ENCODE results near the gene ESR2. TPM values are rescaled to one million over a fixed set of nuclear protein-coding genes. Genes with fewer than 3 reads are reported as not detected.

ESR2 gene
- total and polyA plus RNA-seq, 2 of the 8 experiments (the other 6 are each of a cell fraction or from before 2014, with no cell fraction given), result 0.19 to 0.23 TPM

- Histone ChIP-seq H3K9ac (replicated peaks in 1 of 4; ENCODE audit: extremely low read depth in 1 of 4, low read depth in 3 of 4, low read length in 3 of 4) (no peak overlapping the region), H3K14ac (ENCODE audit: insufficient read length) (no peak overlapping the region), H4K5ac (ENCODE audit: insufficient read length, low read depth, low read length) (no peak overlapping the region), H3K79me2 (ENCODE audit: control insufficient read depth in 1 of 2, insufficient read depth in 2 of 2, low read length in 2 of 2) (no peaks in the 10 kb centered on the region), H3K9me3 (ENCODE audit: insufficient read depth in 2 of 2, low read depth in 1 of 2, low read length in 1 of 2) (no peaks in the 10 kb centered on the region), H3K18ac (ENCODE audit: extremely low read depth, low read length) (no peak overlapping the region), H2BK120ac (replicated peaks; ENCODE audit: low read depth, low read length) (no peak overlapping the region), H2BK5ac (ENCODE audit: low read depth, low read length) (no peak overlapping the region), H3K4me3 (ENCODE audit: extremely low read depth in 1 of 4, insufficient read depth in 2 of 4, low read depth in 3 of 4, low read length in 4 of 4) (no peak overlapping the region), H2BK20ac (ENCODE audit: low read length) (no peak overlapping the region), H2BK12ac (ENCODE audit: low read depth, low read length) (no peak overlapping the region), H4K20me1 (replicated peaks in 1 of 2; ENCODE audit: control insufficient read depth in 1 of 2, insufficient read depth in 2 of 2, low read length in 2 of 2) (no peaks in the 10 kb centered on the region), H2AK5ac (ENCODE audit: low read depth, low read length) (no peak overlapping the region), H4K8ac (ENCODE audit: extremely low read depth, insufficient read depth, low read length) (no peak overlapping the region), H3K36me3 (ENCODE audit: control insufficient read depth in 2 of 4, insufficient read depth in 4 of 4, low read length in 3 of 4) (peaks cover 2 to 28% (median 4%) of the 10 kb centered on the region in 4 experiments; a peak in 4 of 8 replicates), H4K91ac (replicated peaks; ENCODE audit: insufficient read length, low read length) (no peak overlapping the region), H3K79me1 (ENCODE audit: low read depth, low read length) (no peaks in the 10 kb centered on the region), H3K23me2 (ENCODE audit: low read depth, low read length) (no peaks in the 10 kb centered on the region), H3K4ac (replicated peaks; ENCODE audit: insufficient read length, low read depth, low read length) (no peak overlapping the region), H3K27ac (ENCODE audit: low read depth, low read length) (no peak overlapping the region), H3K4me2 (ENCODE audit: insufficient read depth in 1 of 2, low read depth in 2 of 2, low read length in 2 of 2) (no peak overlapping the region), H3K27me3 (replicated peaks in 1 of 4; ENCODE audit: control insufficient read depth in 3 of 4, extremely low read depth in 1 of 4, insufficient read depth in 3 of 4, low read length in 3 of 4) (no peaks in the 10 kb centered on the region), H3K4me1 (replicated peaks in 1 of 4; ENCODE audit: control insufficient read depth in 3 of 4, insufficient read depth in 4 of 4, low read length in 3 of 4) (peaks cover 0 to 5% (median 0%) of the 10 kb centered on the region in 4 experiments; a peak in 2 of 7 replicates), H3K56ac (replicated peaks; ENCODE audit: insufficient read length, low read depth, low read length) (no peak overlapping the region), H2AFZ (ENCODE audit: low read length) (no peak overlapping the region), H3K23ac (ENCODE audit: insufficient read length) (no peak overlapping the region), H2BK15ac (ENCODE audit: low read length) (no peak overlapping the region)
- CTCF ChIA-PET (ENCODE audit: partially characterized antibody), result no interaction called here
- WGBS, 2 experiments (ENCODE audit: extremely low coverage in 1 of 2, insufficient coverage in 1 of 2, insufficient read length in 1 of 2, insufficient replicate concordance in 2 of 2, low coverage in 1 of 2, low lambda C conversion rate in 2 of 2, missing lambda C conversion rate in 1 of 2), result 86% methylated on average over 1 of the region's 1 CpG; no CpG with 5 or more reads in 1 of the 2 experiments
- no peak for TF ChIP-seq RAD21 (IDR thresholded peaks at IDR 0.05 in 1 of 2, conservative IDR thresholded peaks at IDR 0.05 in 1 of 2; ENCODE audit: low read depth in 2 of 2, low read length in 2 of 2)
- TF ChIP-seq TEAD4 (IDR thresholded peaks at IDR 0.05; ENCODE audit: low read depth, low read length), result no peak
- no peak for TF ChIP-seq RFX5 (IDR thresholded peaks at IDR 0.05; ENCODE audit: borderline replicate concordance, low read depth, low read length)
- TF ChIP-seq POLR2A (IDR thresholded peaks at IDR 0.05; ENCODE audit: control extremely low read depth in 1 of 2, low read depth in 2 of 2, low read length in 2 of 2), result no peak
- TF ChIP-seq POU5F1 (IDR thresholded peaks at IDR 0.05; ENCODE audit: low read depth, low read length), result 0 out of 2 replicates have a peak, but pooled peaks have one; percentile 11
- FAIRE-seq, result no peak
- no peak for DNase-seq (ENCODE audit: low read depth in 1 of 2, low spot score in 2 of 2)
- POLR2A ChIA-PET (ENCODE audit: partially characterized antibody), result interaction anchor here (1.5 kb wide), 1 partner anchor 15 kb away, joined by 3 read pairs; no protein-coding TSS in a partner anchor
These were observed 218.6 kb downstream of the ESR2 start for GRCh38 chr14:64075613-64076005.
